IMR-90 (cell line): Measurements from ENCODE around the gene SOX9. TPM values are rescaled to one million over a fixed set of nuclear protein-coding genes. Genes with fewer than 3 reads are reported as not detected.

Experiments used
- ATAC-seq: fragments of 200-7000 bp; cut with Tn5 transposase; 2 replicates; pipeline ENCODE4 v1.9.1; 2020; ENCODE audit warnings: low read depth, mild to moderate bottlenecking, moderate library complexity
- BruUV-seq: library from RNA; stranded (reverse); fragments of 400-500 nt; replicated peaks from 2 replicates; lab custom pipeline; 2021; lab: Mats Ljungman, UMichigan
- CTCF ChIA-PET: fragments of 300-600 bp; formaldehyde crosslinking; extraction: SDS; loops from one replicate; lab custom pipeline; 2021; ENCODE audit warnings: antibody characterized with exemption; lab: Yijun Ruan, JAX
- POLR2A ChIA-PET: fragments of 300-600 bp; sonication (Branson Sonifier 250); formaldehyde crosslinking; loops from one replicate; lab custom pipeline; 2022; ENCODE audit warnings: antibody characterized with exemption; ENCODE audit not compliant: unreplicated experiment; lab: Charles Lee
- DNase-seq: peaks from one replicate; pipeline ENCODE4 v3.0.0; 2013
- H2AFZ ChIP-seq: replicated peaks from 2 replicates; pipeline ENCODE3; 2013; ENCODE audit warnings: low read length, mild to moderate bottlenecking; ENCODE audit not compliant: poor library complexity
- H2AK5ac ChIP-seq: 2 replicates; pipeline ENCODE4 v1.6.1; 2013; ENCODE audit warnings: low read depth, low read length, inconsistent platforms
- H2AK9ac ChIP-seq: replicated peaks from 2 replicates; pipeline ENCODE3; 2013; ENCODE audit warnings: mild to moderate bottlenecking, low read depth, low read length, moderate library complexity; ENCODE audit not compliant: poor library complexity
- H2BK120ac ChIP-seq: 2 replicates; pipeline ENCODE4 v1.6.1; 2013; ENCODE audit warnings: low read depth, low read length, inconsistent platforms
- H2BK15ac ChIP-seq: 3 replicates; pipeline ENCODE4 v1.6.1; 2013; ENCODE audit warnings: low read depth, low read length, inconsistent platforms
- H2BK20ac ChIP-seq: 2 replicates; pipeline ENCODE4 v1.6.1; 2013; ENCODE audit warnings: low read depth, mild to moderate bottlenecking, inconsistent platforms, low read length, moderate library complexity
- H2BK5ac ChIP-seq: 2 replicates; pipeline ENCODE4 v1.6.1; 2013; ENCODE audit warnings: mild to moderate bottlenecking, low read depth, low read length, inconsistent platforms; ENCODE audit not compliant: poor library complexity, severe bottlenecking
- H3K14ac ChIP-seq: replicated peaks from 2 replicates; pipeline ENCODE4 v1.6.1; 2013; ENCODE audit warnings: low read depth, low read length, inconsistent platforms
- H3K18ac ChIP-seq: 2 replicates; pipeline ENCODE4 v1.6.1; 2013; ENCODE audit warnings: low read depth, low read length, control low read depth
- H3K23ac ChIP-seq: 2 replicates; pipeline ENCODE4 v1.6.1; 2013; ENCODE audit warnings: low read depth, low read length, inconsistent platforms
- H3K27ac ChIP-seq: 2 replicates; pipeline ENCODE4 v1.5.1; 2013; ENCODE audit warnings: mild to moderate bottlenecking, control low read depth, low read length; ENCODE audit not compliant: insufficient read depth
- H3K27me3 ChIP-seq: 2 replicates; pipeline ENCODE4 v1.6.1; 2013; ENCODE audit warnings: low read length; ENCODE audit not compliant: control insufficient read depth, insufficient read depth
- H3K36me3 ChIP-seq: 2 replicates; pipeline ENCODE4 v1.6.1; 2013; ENCODE audit warnings: low read length, mixed read lengths; ENCODE audit not compliant: control insufficient read depth, insufficient read depth
- H3K4ac ChIP-seq: 2 replicates; pipeline ENCODE4 v1.6.1; 2013; ENCODE audit warnings: low read depth, low read length, inconsistent platforms
- H3K4me1 ChIP-seq: 2 replicates; pipeline ENCODE4 v1.6.1; 2013; ENCODE audit warnings: low read length, mixed read lengths; ENCODE audit not compliant: control insufficient read depth, insufficient read depth
- H3K4me2 ChIP-seq: 2 replicates; pipeline ENCODE4 v1.6.1; 2013; ENCODE audit warnings: low read depth, mild to moderate bottlenecking, control low read depth, low read length, moderate library complexity
- H3K4me3 ChIP-seq: 2 replicates; pipeline ENCODE4 v1.5.1; 2013; ENCODE audit warnings: low read depth, mild to moderate bottlenecking, control low read depth, low read length, moderate library complexity; ENCODE audit not compliant: insufficient read depth
- H3K56ac ChIP-seq: 2 replicates; pipeline ENCODE4 v1.6.1; 2013; ENCODE audit warnings: low read length, inconsistent platforms; ENCODE audit not compliant: insufficient read depth; ENCODE audit errors: extremely low read depth
- H3K79me1 ChIP-seq, 2 experiments: 2 replicates each; pipeline ENCODE4 v1.6.1; 2013; ENCODE audit warnings: low read length in 2 of 2, inconsistent platforms in 1 of 2, low read depth in 1 of 2
- H3K9ac ChIP-seq: 2 replicates; pipeline ENCODE4 v1.6.1; 2013; ENCODE audit warnings: low read depth, low read length, control low read depth
- H3K9me1 ChIP-seq: 2 replicates; pipeline ENCODE4 v1.6.1; 2013; ENCODE audit warnings: low read length, inconsistent platforms; ENCODE audit not compliant: insufficient read depth
- H3K9me3 ChIP-seq: 2 replicates; pipeline ENCODE4 v1.6.1; 2013; ENCODE audit warnings: low read length; ENCODE audit not compliant: control insufficient read depth, insufficient read depth
- H4K20me1 ChIP-seq: 2 replicates; pipeline ENCODE4 v1.6.1; 2013; ENCODE audit warnings: low read length, inconsistent platforms; ENCODE audit not compliant: insufficient read depth
- H4K5ac ChIP-seq: 2 replicates; pipeline ENCODE4 v1.6.1; 2013; ENCODE audit warnings: mild to moderate bottlenecking, low read depth, low read length, control low read depth
- H4K8ac ChIP-seq, 2 experiments: 2 replicates each; pipeline ENCODE4 v1.6.1; 2013; ENCODE audit warnings: low read depth in 2 of 2, low read length in 2 of 2, control low read depth in 1 of 2, inconsistent platforms in 1 of 2
- H4K91ac ChIP-seq: 2 replicates; pipeline ENCODE4 v1.6.1; 2013; ENCODE audit warnings: low read depth, low read length, inconsistent platforms; ENCODE audit not compliant: insufficient read depth
- BHLHE40 ChIP-seq: fragments of 150-350 bp; IDR thresholded peaks from 2 replicates; pipeline ENCODE4 v1.6.1; 2016; ENCODE audit warnings: mild to moderate bottlenecking, low read depth, low read length
- CEBPB ChIP-seq: IDR thresholded peaks from 2 replicates; pipeline ENCODE4 v1.6.1; 2012; ENCODE audit warnings: low read depth, low read length, improper control_type of control experiment
- CHD1 ChIP-seq: IDR thresholded peaks from 2 replicates; pipeline ENCODE4 v1.6.1; 2012; ENCODE audit warnings: low read depth, low read length, improper control_type of control experiment
- ELK1 ChIP-seq: fragments of 150-350 bp; IDR thresholded peaks from 2 replicates; pipeline ENCODE4 v1.6.1; 2016; ENCODE audit warnings: low read depth, mild to moderate bottlenecking, low read length, moderate library complexity, borderline replicate concordance
- FOS ChIP-seq: fragments of 150-350 bp; IDR thresholded peaks from 2 replicates; pipeline ENCODE4 v1.6.1; 2016; ENCODE audit warnings: low read depth, low read length
- MAFK ChIP-seq: IDR thresholded peaks from 2 replicates; pipeline ENCODE4 v1.6.1; 2012; ENCODE audit warnings: low read depth, low read length, improper control_type of control experiment
- MAZ ChIP-seq: IDR thresholded peaks from 2 replicates; pipeline ENCODE4 v1.6.1; 2012; ENCODE audit warnings: low read depth, mild to moderate bottlenecking, low read length, improper control_type of control experiment, moderate library complexity, borderline replicate concordance
- MXI1 ChIP-seq: IDR thresholded peaks from 2 replicates; pipeline ENCODE4 v1.6.1; 2012; ENCODE audit warnings: low read depth, mild to moderate bottlenecking, low read length, moderate library complexity, borderline replicate concordance
- NFE2L2 ChIP-seq: fragments of 150-350 bp; IDR thresholded peaks from 2 replicates; pipeline ENCODE4 v1.6.1; 2016; ENCODE audit warnings: low read depth, mild to moderate bottlenecking, low read length
- POLR2A ChIP-seq: IDR thresholded peaks from 2 replicates; pipeline ENCODE4 v1.6.1; 2012; ENCODE audit warnings: mild to moderate bottlenecking, low read depth, low read length
- RAD21 ChIP-seq: IDR thresholded peaks from 2 replicates; pipeline ENCODE4 v1.6.1; 2012; ENCODE audit warnings: low read length, improper control_type of control experiment
- RCOR1 ChIP-seq: IDR thresholded peaks from 2 replicates; pipeline ENCODE4 v1.6.1; 2012; ENCODE audit warnings: mild to moderate bottlenecking, low read length, improper control_type of control experiment; ENCODE audit not compliant: insufficient replicate concordance
- RFX5 ChIP-seq: IDR thresholded peaks from 2 replicates; pipeline ENCODE4 v1.8.0; 2012; ENCODE audit warnings: low read depth, mild to moderate bottlenecking, low read length, moderate library complexity
- SMC3 ChIP-seq: fragments of 150-350 bp; IDR thresholded peaks from 2 replicates; pipeline ENCODE4 v1.6.1; 2016; ENCODE audit warnings: low read depth, mild to moderate bottlenecking, antibody characterized with exemption, low read length, moderate library complexity
- WGBS, 2 experiments: methylation state at CpG; one replicate each; pipeline versions ENCODE4 v1.1.5 to v1.1.7; 2013; ENCODE audit warnings: missing lambda C conversion rate in 2 of 2; ENCODE audit not compliant: insufficient read length in 1 of 2; ENCODE audit errors: extremely low coverage in 2 of 2; 5-methylcytosine and 5-hydroxymethylcytosine counted together
- dilution Hi-C: fragments of 300-500 bp; cut with HindIII; formaldehyde crosslinking; loops from one replicate; pipeline ENCODE4 v1.14.3; 2018; ENCODE audit warnings: low sequenced_read_pairs; ENCODE audit not compliant: unreplicated experiment
- in situ Hi-C: fragments of 300-500 bp; cut with MboI; formaldehyde crosslinking; loops from 3 replicates; pipeline ENCODE4 v1.14.3; 2019; ENCODE audit warnings: low sequenced_read_pairs, inconsistent platforms, mixed read lengths
- intact Hi-C: fragments of 100-400 bp; cut with micrococcal nuclease; formaldehyde crosslinking; loops from 2 replicates; pipeline ENCODE4 v1.10.0; 2022
- polyA plus RNA-seq, 3 experiments: library from polyadenylated mRNA; depleted of rRNA; stranded (reverse); fragments of >200 nt; gene quantifications; 2 replicates each; pipeline ENCODE4 v1.2.3, GENCODE V29; 2012; ENCODE audit warnings: low replicate concordance in 1 of 3
- total RNA-seq: library from RNA; depleted of rRNA; stranded (reverse); fragments of >200 nt; gene quantifications from 2 replicates; pipeline ENCODE4 v1.2.3, GENCODE V29; 2012
- TF ChIP-seq, protein P1 (sequence below): fragments of 150-350 bp; IDR thresholded peaks from 2 replicates; pipeline ENCODE4 v1.6.1; 2017; ENCODE audit warnings: mild to moderate bottlenecking, antibody characterized with exemption, low read length, low read depth
- TF ChIP-seq, protein P2 (sequence below): conservative IDR thresholded peaks from 2 replicates; pipeline ENCODE4 v1.5.1; 2012; ENCODE audit warnings: mild to moderate bottlenecking, low read depth, low read length, improper control_type of control experiment

Gene SOX9
- total and polyA plus RNA-seq, 2 of the 4 experiments (the other 2 are of a cell fraction): 4.1 to 12.7 TPM

- H3K27ac ChIP-seq: no peak overlapping the region
- H3K18ac ChIP-seq: no peak overlapping the region
- no peaks in the 10 kb centered on the region; the same call in 1 of the 2 replicates for H3K27me3 ChIP-seq
- no peaks in the 10 kb centered on the region for H4K20me1 ChIP-seq
- no peak overlapping the region for H2AK9ac ChIP-seq
- H2AK5ac ChIP-seq: no peak overlapping the region
- in situ Hi-C loops (no loop called here), intact Hi-C loops (no loop called here), dilution Hi-C loops (no loop called here)
- no peak overlapping the region for H2BK15ac ChIP-seq
- no peak overlapping the region for H4K8ac ChIP-seq
- no peaks in the 10 kb centered on the region for H3K79me1 ChIP-seq
- no peak overlapping the region for H3K14ac ChIP-seq
- CTCF ChIA-PET: no interaction called here
- no peak overlapping the region for H3K9ac ChIP-seq
- H3K4me2 ChIP-seq: no peak overlapping the region
- no peak overlapping the region for H2BK120ac ChIP-seq
- no peaks in the 10 kb centered on the region for H3K9me3 ChIP-seq
- no peaks in the 10 kb centered on the region for H3K36me3 ChIP-seq
- H3K4me1 ChIP-seq: no peaks in the 10 kb centered on the region
- no TSS peak for BruUV-seq
- no peaks in the 10 kb centered on the region for H3K9me1 ChIP-seq
- H4K5ac ChIP-seq: no peak overlapping the region
- H2AFZ ChIP-seq: no peak overlapping the region
- ATAC-seq (no peak), DNase-seq (no peak)
- H3K4me3 ChIP-seq: no peak overlapping the region
- no peak overlapping the region for H3K4ac ChIP-seq
- no peak overlapping the region for H3K56ac ChIP-seq
- POLR2A ChIA-PET: no interaction called here
- H3K23ac ChIP-seq: no peak overlapping the region
- no peak overlapping the region for H4K91ac ChIP-seq
- no peak overlapping the region for H2BK20ac ChIP-seq
- TF ChIP-seq MAZ (no peak), BHLHE40 (no peak), MAFK (no peak), RAD21 (no peak), NFE2L2 (no peak), RCOR1 (no peak), POLR2A (no peak), RFX5 (no peak), ELK1 (no peak), FOS (no peak), MXI1 (no peak), CHD1 (no peak), SMC3 (no peak), CEBPB (no peak)
- TF ChIP-seq, protein P1, sequence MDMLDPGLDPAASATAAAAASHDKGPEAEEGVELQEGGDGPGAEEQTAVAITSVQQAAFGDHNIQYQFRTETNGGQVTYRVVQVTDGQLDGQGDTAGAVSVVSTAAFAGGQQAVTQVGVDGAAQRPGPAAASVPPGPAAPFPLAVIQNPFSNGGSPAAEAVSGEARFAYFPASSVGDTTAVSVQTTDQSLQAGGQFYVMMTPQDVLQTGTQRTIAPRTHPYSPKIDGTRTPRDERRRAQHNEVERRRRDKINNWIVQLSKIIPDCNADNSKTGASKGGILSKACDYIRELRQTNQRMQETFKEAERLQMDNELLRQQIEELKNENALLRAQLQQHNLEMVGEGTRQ: no peak
- TF ChIP-seq, protein P2, sequence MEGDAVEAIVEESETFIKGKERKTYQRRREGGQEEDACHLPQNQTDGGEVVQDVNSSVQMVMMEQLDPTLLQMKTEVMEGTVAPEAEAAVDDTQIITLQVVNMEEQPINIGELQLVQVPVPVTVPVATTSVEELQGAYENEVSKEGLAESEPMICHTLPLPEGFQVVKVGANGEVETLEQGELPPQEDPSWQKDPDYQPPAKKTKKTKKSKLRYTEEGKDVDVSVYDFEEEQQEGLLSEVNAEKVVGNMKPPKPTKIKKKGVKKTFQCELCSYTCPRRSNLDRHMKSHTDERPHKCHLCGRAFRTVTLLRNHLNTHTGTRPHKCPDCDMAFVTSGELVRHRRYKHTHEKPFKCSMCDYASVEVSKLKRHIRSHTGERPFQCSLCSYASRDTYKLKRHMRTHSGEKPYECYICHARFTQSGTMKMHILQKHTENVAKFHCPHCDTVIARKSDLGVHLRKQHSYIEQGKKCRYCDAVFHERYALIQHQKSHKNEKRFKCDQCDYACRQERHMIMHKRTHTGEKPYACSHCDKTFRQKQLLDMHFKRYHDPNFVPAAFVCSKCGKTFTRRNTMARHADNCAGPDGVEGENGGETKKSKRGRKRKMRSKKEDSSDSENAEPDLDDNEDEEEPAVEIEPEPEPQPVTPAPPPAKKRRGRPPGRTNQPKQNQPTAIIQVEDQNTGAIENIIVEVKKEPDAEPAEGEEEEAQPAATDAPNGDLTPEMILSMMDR: no peak
- WGBS, 2 experiments: no CpG with 5 or more reads among the region's 2 CpGs
- H2BK5ac ChIP-seq: no peak overlapping the region
These were observed 46.8 kb downstream of the SOX9 start for GRCh38 chr17:72167593-72167992.
